ENCODE results near the gene ST8SIA5.

GRCh38 chr18:46636040-46636630 lies 120.7 kb downstream of the ST8SIA5 start:
- no peak for TF ChIP-seq EZH2 (IDR thresholded peaks at IDR 0.05; ENCODE audit: borderline replicate concordance, low read depth, low read length, severe bottlenecking)
- TF ChIP-seq CTCF (IDR thresholded peaks at IDR 0.05; ENCODE audit: borderline replicate concordance, extremely low read depth, low read length, poor library complexity, severe bottlenecking) = no peak
